Stomach (tissue), 4 donors: Measurements from ENCODE around the gene CDK5RAP3.

Experiments used
- CTCF ChIP-seq, 7 experiments: fragments of 450-650 bp in 4 of 7; fragments of 200-600 bp in 3 of 7; sonication (generic) in 3 of 7; IDR thresholded peaks; one replicate each; pipeline ENCODE4 v1.5.1; 2016 to 2019; ENCODE audit warnings: antibody characterized with exemption in 7 of 7, control low read depth in 2 of 7, mild to moderate bottlenecking in 1 of 7
- EP300 ChIP-seq: sonication (generic); formaldehyde crosslinking; IDR thresholded peaks from one replicate; pipeline ENCODE4 v1.6.1; 2017; ENCODE audit warnings: antibody characterized with exemption
- POLR2AphosphoS5 ChIP-seq, 3 donors: sonication (generic); formaldehyde crosslinking; IDR thresholded peaks; one replicate each; pipeline ENCODE4 v1.6.1; 2016; ENCODE audit warnings: antibody characterized with exemption in 3 of 3

- TF ChIP-seq CTCF (IDR thresholded peaks at IDR 0.05) (no peak), POLR2AphosphoS5 (IDR thresholded peaks at IDR 0.05) (no peak), EP300 (no peak)
These were observed 57.8 kb downstream of the CDK5RAP3 start for GRCh38 chr17:48028736-48029135.
